HepG2 (cell line): ENCODE results near the gene ATG2B. TPM values are rescaled to one million over a fixed set of nuclear protein-coding genes. Genes with fewer than 3 reads are reported as not detected.

Source experiments
- ATAC-seq: fragments of 200-7000 bp; cut with Tn5 transposase; 3 replicates; pipeline ENCODE4 v1.9.1; 2020; ENCODE audit warnings: mild to moderate bottlenecking, moderate library complexity
- BruUV-seq: library from RNA; stranded (reverse); fragments of 400-500 nt; replicated peaks from 2 replicates; lab custom pipeline; 2021; lab: Mats Ljungman, UMichigan
- CTCF ChIA-PET: fragments of 300-600 bp; formaldehyde crosslinking; extraction: SDS; loops from one replicate; lab custom pipeline; 2021; ENCODE audit warnings: low total read pairs, inconsistent platforms, low intra/inter-chr PET ratio; lab: Yijun Ruan, JAX
- POLR2A ChIA-PET: fragments of 350-600 bp; sonication (Branson Sonifier 250); formaldehyde crosslinking; loops from one replicate; lab custom pipeline; 2020; ENCODE audit warnings: antibody characterized with exemption, inconsistent platforms; lab: Yijun Ruan, JAX
- DNase-seq: peaks from one replicate; pipeline ENCODE4 v3.0.0-alpha.2; 2015; ENCODE audit warnings: low spot score
- FAIRE-seq: peaks from 3 replicates; lab custom pipeline; 2011; peaks lifted over from hg19 to GRCh38; lab: Jason Lieb, UNC
- H2AFZ ChIP-seq: one replicate; pipeline ENCODE4 v1.6.1; 2011; ENCODE audit warnings: low read length, inconsistent platforms
- H3K27ac ChIP-seq: fragments of 300-600 bp; 3 replicates; pipeline ENCODE4 v1.8.0; 2011; ENCODE audit warnings: mixed run types, mild to moderate bottlenecking, mixed read lengths, low read length, inconsistent platforms; ENCODE audit not compliant: insufficient read depth; ENCODE audit errors: extremely low read length
- H3K27me3 ChIP-seq, 2 experiments: fragments of 200-600 bp in 1 of 2; 2 replicates in 1 of 2; 3 replicates in 1 of 2; pipeline versions ENCODE4 v1.6.0 to v1.8.0; 2011; ENCODE audit warnings: low read length in 2 of 2, mild to moderate bottlenecking in 2 of 2, moderate library complexity in 2 of 2, inconsistent platforms in 1 of 2; ENCODE audit not compliant: insufficient read depth in 2 of 2, control insufficient read depth in 1 of 2
- H3K36me3 ChIP-seq, 2 experiments: fragments of 200-600 bp in 1 of 2; replicated peaks in 1 of 2; 2 replicates in 1 of 2; 3 replicates in 1 of 2; pipeline versions ENCODE4 v1.5.1 to v1.8.0; 2011; ENCODE audit warnings: low read length in 2 of 2, inconsistent platforms in 1 of 2; ENCODE audit not compliant: insufficient read depth in 2 of 2, control insufficient read depth in 1 of 2
- H3K4me1 ChIP-seq: 2 replicates; pipeline ENCODE4 v1.5.1; 2012; ENCODE audit warnings: low read length, inconsistent platforms; ENCODE audit not compliant: insufficient read depth
- H3K4me2 ChIP-seq: 2 replicates; pipeline ENCODE4 v1.6.0; 2011; ENCODE audit warnings: low read depth, low read length, inconsistent platforms
- H3K4me3 ChIP-seq, 3 experiments: fragments of 200-600 bp in 1 of 3; sonication (generic), shearing (Covaris generic) in 1 of 3; replicated peaks in 1 of 3; 2 replicates each; pipeline ENCODE4 v1.5.1; 2011 to 2016; ENCODE audit warnings: low read length in 3 of 3, inconsistent platforms in 2 of 3, low read depth in 2 of 3, mild to moderate bottlenecking in 2 of 3, control low read depth in 1 of 3, mixed read lengths in 1 of 3; ENCODE audit not compliant: insufficient read depth in 1 of 3
- H3K79me2 ChIP-seq: one replicate; pipeline ENCODE4 v1.6.1; 2011; ENCODE audit warnings: low read length, inconsistent platforms; ENCODE audit not compliant: insufficient read depth
- H3K9ac ChIP-seq: 2 replicates; pipeline ENCODE4 v1.6.0; 2011; ENCODE audit warnings: mild to moderate bottlenecking, low read depth, low read length, inconsistent platforms; ENCODE audit not compliant: insufficient read depth
- H3K9me3 ChIP-seq: 2 replicates; pipeline ENCODE4 v1.5.1; 2012; ENCODE audit warnings: mild to moderate bottlenecking, low read length
- H4K20me1 ChIP-seq: 2 replicates; pipeline ENCODE4 v1.6.0; 2011; ENCODE audit warnings: inconsistent platforms, mild to moderate bottlenecking, low read length, moderate library complexity; ENCODE audit not compliant: insufficient read depth
- DMAP1 ChIP-seq: IDR thresholded peaks from 2 replicates; pipeline ENCODE4 v1.6.1; 2016
- ETV5 ChIP-seq: IDR thresholded peaks from 2 replicates; pipeline ENCODE4 v1.6.1; 2018; ENCODE audit warnings: missing biosample characterization, missing genetic modification reagents, inconsistent platforms, borderline replicate concordance
- FUBP1 ChIP-seq: sonication (generic); formaldehyde crosslinking; IDR thresholded peaks from 2 replicates; pipeline ENCODE4 v1.5.1; 2020; ENCODE audit warnings: missing genetic modification reagents, mild to moderate bottlenecking, borderline replicate concordance
- GABPB1 ChIP-seq: IDR thresholded peaks from 2 replicates; pipeline ENCODE4 v1.6.1; 2016; ENCODE audit warnings: mild to moderate bottlenecking, missing genetic modification reagents, moderate library complexity, missing compliant biosample characterization
- MBD4 ChIP-seq: IDR thresholded peaks from 2 replicates; pipeline ENCODE4 v1.6.1; 2012; ENCODE audit warnings: low read length, inconsistent platforms, borderline replicate concordance
- PTBP1 ChIP-seq: fragments of 200-400 bp; formaldehyde crosslinking; IDR thresholded peaks from 2 replicates; pipeline ENCODE4 v1.6.1; 2018; ENCODE audit warnings: low read length, low read depth; ENCODE audit not compliant: poor library complexity, severe bottlenecking
- SNRNP70 ChIP-seq: fragments of 200-400 bp; formaldehyde crosslinking; IDR thresholded peaks from 2 replicates; pipeline ENCODE4 v1.6.1; 2017; ENCODE audit warnings: mild to moderate bottlenecking, low read depth, low read length, moderate library complexity
- SRSF9 ChIP-seq: fragments of 200-400 bp; formaldehyde crosslinking; IDR thresholded peaks from 2 replicates; pipeline ENCODE4 v1.6.1; 2018; ENCODE audit warnings: borderline replicate concordance, mild to moderate bottlenecking, low read depth, low read length; ENCODE audit not compliant: insufficient read depth, poor library complexity, severe bottlenecking
- ZBTB4 ChIP-seq: sonication (generic); formaldehyde crosslinking; IDR thresholded peaks from 2 replicates; pipeline ENCODE4 v1.4.0; 2020; ENCODE audit warnings: missing genetic modification reagents, mild to moderate bottlenecking, borderline replicate concordance
- ZKSCAN5 ChIP-seq: sonication (generic); formaldehyde crosslinking; IDR thresholded peaks from 2 replicates; pipeline ENCODE4 v1.5.1; 2020; ENCODE audit warnings: mild to moderate bottlenecking, missing genetic modification reagents
- ZNF263 ChIP-seq: sonication (generic); formaldehyde crosslinking; IDR thresholded peaks from 2 replicates; pipeline ENCODE4 v1.4.0; 2020; ENCODE audit warnings: missing genetic modification reagents
- whole genome bisulfite sequencing: methylation state at CpG from one replicate; pipeline ENCODE4 v1.1.6; 2017; ENCODE audit warnings: low lambda C conversion rate; 5-methylcytosine and 5-hydroxymethylcytosine counted together
- in situ Hi-C: cut with HindIII; loops from 2 replicates; pipeline ENCODE4 v1.10.0; 2017; ENCODE audit warnings: low pct_unique_long_range_greater_than_20kb; ENCODE audit not compliant: extremely low pct_ligation_motif_present
- intact Hi-C: fragments of 100-400 bp; cut with micrococcal nuclease; formaldehyde crosslinking; loops from one replicate; pipeline ENCODE4 v1.10.0; 2022; ENCODE audit not compliant: unreplicated experiment
- polyA plus RNA-seq, 8 experiments: library from polyadenylated mRNA; depleted of rRNA in 3 of 8; stranded (reverse) in 7 of 8; unstranded in 1 of 8; fragments of >200 nt; fragmentation: Illumina TruSeq in 4 of 8; extraction: Trizol in 4 of 8; gene quantifications; 2 replicates each; pipeline versions ENCODE4 v1.2.1 to v1.2.3, GENCODE V29; 2011 to 2016; ENCODE audit warnings: low read depth in 4 of 8, missing spikeins in 1 of 8, mixed read lengths in 1 of 8; ENCODE audit not compliant: insufficient read depth in 1 of 8
- total RNA-seq, 5 experiments: library from RNA; depleted of rRNA; stranded (reverse); fragments of >200 nt; fragmentation: Illumina TruSeq; extraction: Trizol; gene quantifications; 2 replicates each; pipeline ENCODE4 v1.2.3, GENCODE V29; 2016; ENCODE audit warnings: low read depth in 1 of 5
- TF ChIP-seq, protein P1 (sequence below): sonication (generic); formaldehyde crosslinking; IDR thresholded peaks from 2 replicates; pipeline ENCODE4 v1.9.0; 2021; ENCODE audit warnings: missing genetic modification reagents, mild to moderate bottlenecking, borderline replicate concordance
- TF ChIP-seq, protein P2 (sequence below): sonication (generic); formaldehyde crosslinking; IDR thresholded peaks from 2 replicates; pipeline ENCODE4 v1.4.0; 2020; ENCODE audit warnings: missing genetic modification reagents

The ATG2B gene
- total and polyA plus RNA-seq, 2 of the 13 experiments (the other 11 are each of a cell fraction or from before 2014, with no cell fraction given): 7.4 to 7.5 TPM

- Histone ChIP-seq H3K27me3 (peaks cover 0 to 13% of the 10 kb centered on the region in 2 experiments; a peak in 1 of 5 replicates), H3K9ac (no peak overlapping the region), H4K20me1 (no peaks in the 10 kb centered on the region), H2AFZ (no peak overlapping the region), H3K4me2 (peak overlapping the region; percentile 47), H3K9me3 (peaks cover 7% of the 10 kb centered on the region; the same call in 1 of the 2 replicates), H3K36me3 (no peaks in the 10 kb centered on the region), H3K4me3 (peak overlapping the region in 1 of 3 experiments; percentile 2; a peak in 1 of 6 replicates), H3K4me1 (peaks cover 22% of the 10 kb centered on the region), H3K27ac (no peak overlapping the region), H3K79me2 (no peaks in the 10 kb centered on the region)
- no peak for DNase-seq
- 27% methylated on average over 16 of the region's 22 CpGs for WGBS
- CTCF ChIA-PET: no interaction called here
- no peak for FAIRE-seq
- intact Hi-C loops (loop anchor here (10.0 kb wide), 1 partner anchor 64 kb away; the partner anchor contains the start of gene BDKRB2), in situ Hi-C loops (no loop called here)
- POLR2A ChIA-PET: no interaction called here
- BruUV-seq: no TSS peak
- peak; percentile 74 for ATAC-seq
- TF ChIP-seq ZNF263 (CRISPR knock-in tag): peak; percentile 41; the same call in 1 of the 2 replicates
- no peak for TF ChIP-seq PTBP1
- no peak for TF ChIP-seq GABPB1 (CRISPR knock-in tag)
- no peak for TF ChIP-seq ZKSCAN5 (CRISPR knock-in tag)
- no peak for TF ChIP-seq SNRNP70
- TF ChIP-seq ETV5 (CRISPR knock-in tag): peak; percentile 36; the same call in 1 of the 2 replicates
- no peak for TF ChIP-seq ZBTB4 (CRISPR knock-in tag)
- TF ChIP-seq FUBP1: no peak
- no peak for TF ChIP-seq MBD4
- no peak for TF ChIP-seq DMAP1 (CRISPR knock-in tag)
- TF ChIP-seq SRSF9: no peak
- TF ChIP-seq, protein P1, sequence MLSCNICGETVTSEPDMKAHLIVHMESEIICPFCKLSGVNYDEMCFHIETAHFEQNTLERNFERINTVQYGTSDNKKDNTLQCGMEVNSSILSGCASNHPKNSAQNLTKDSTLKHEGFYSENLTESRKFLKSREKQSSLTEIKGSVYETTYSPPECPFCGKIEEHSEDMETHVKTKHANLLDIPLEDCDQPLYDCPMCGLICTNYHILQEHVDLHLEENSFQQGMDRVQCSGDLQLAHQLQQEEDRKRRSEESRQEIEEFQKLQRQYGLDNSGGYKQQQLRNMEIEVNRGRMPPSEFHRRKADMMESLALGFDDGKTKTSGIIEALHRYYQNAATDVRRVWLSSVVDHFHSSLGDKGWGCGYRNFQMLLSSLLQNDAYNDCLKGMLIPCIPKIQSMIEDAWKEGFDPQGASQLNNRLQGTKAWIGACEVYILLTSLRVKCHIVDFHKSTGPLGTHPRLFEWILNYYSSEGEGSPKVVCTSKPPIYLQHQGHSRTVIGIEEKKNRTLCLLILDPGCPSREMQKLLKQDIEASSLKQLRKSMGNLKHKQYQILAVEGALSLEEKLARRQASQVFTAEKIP (CRISPR knock-in tag): no peak
- TF ChIP-seq, protein P2, sequence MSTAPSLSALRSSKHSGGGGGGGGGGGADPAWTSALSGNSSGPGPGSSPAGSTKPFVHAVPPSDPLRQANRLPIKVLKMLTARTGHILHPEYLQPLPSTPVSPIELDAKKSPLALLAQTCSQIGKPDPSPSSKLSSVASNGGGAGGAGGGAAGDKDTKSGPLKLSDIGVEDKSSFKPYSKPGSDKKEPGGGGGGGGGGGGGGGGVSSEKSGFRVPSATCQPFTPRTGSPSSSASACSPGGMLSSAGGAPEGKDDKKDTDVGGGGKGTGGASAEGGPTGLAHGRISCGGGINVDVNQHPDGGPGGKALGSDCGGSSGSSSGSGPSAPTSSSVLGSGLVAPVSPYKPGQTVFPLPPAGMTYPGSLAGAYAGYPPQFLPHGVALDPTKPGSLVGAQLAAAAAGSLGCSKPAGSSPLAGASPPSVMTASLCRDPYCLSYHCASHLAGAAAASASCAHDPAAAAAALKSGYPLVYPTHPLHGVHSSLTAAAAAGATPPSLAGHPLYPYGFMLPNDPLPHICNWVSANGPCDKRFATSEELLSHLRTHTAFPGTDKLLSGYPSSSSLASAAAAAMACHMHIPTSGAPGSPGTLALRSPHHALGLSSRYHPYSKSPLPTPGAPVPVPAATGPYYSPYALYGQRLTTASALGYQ (CRISPR knock-in tag): no peak
Measured at GRCh38 chr14:96268431-96269358, 94.4 kb downstream of the ATG2B start.
